ENCODE results near the gene UNC13D. TPM values are rescaled to one million over a fixed set of nuclear protein-coding genes. Genes with fewer than 3 reads are reported as not detected.
A peak's percentile ranks its signal among the peaks of the same experiment; 100 is the strongest.
"Not testable (repeated sequence)": the region's sequence is repeated elsewhere in the genome, so short reads cannot be mapped to it uniquely, and the experiment has no call there.

The UNC13D gene
- total RNA-seq, 2 experiments from 2014 or later, result 212 to 218 TPM

- Mint-ChIP-seq H3K4me1 (peaks cover 52% of the 10 kb centered on the region), H3K9me3 (ENCODE audit: low read depth) (no peaks in the 10 kb centered on the region), H3K36me3 (peaks cover 37% of the 10 kb centered on the region), H3K27ac (peak overlapping the region; percentile 99), H3K4me3 (peak overlapping the region; percentile 86), H3K27me3 (peaks cover 2% of the 10 kb centered on the region)
- CTCF ChIA-PET, result interaction anchor here (0.8 to 1.5 kb wide), 7 partner anchors 15 to 116 kb away, joined by 3 to 11 read pairs (median 4); partner anchors contain the start of genes GALK1, TRIM65 and WBP2
- DNase-seq (no peak), ATAC-seq (no peak)
Observed at GRCh38 chr17:75779987-75780889, 64.0 kb downstream of the UNC13D start.

- peak; percentile 98 for DNase-seq
- peak overlapping the region; percentile 86 for H3K4me3 Mint-ChIP-seq
- no peaks in the 10 kb centered on the region for H3K9me3 Mint-ChIP-seq (ENCODE audit: low read depth)
- peak overlapping the region; percentile 99 for H3K27ac Mint-ChIP-seq
- CTCF ChIA-PET, result interaction anchor here (0.8 to 6.9 kb wide), 11 partner anchors 14 to 117 kb away, joined by 3 to 57 read pairs (median 4); partner anchors contain the start of genes GALK1, TRIM65, UNC13D and WBP2
- peaks cover 37% of the 10 kb centered on the region for H3K36me3 Mint-ChIP-seq
- peak; percentile 74 for ATAC-seq
- H3K4me1 Mint-ChIP-seq, result peaks cover 51% of the 10 kb centered on the region
- H3K27me3 Mint-ChIP-seq, result peaks cover 2% of the 10 kb centered on the region
Observed at GRCh38 chr17:75779250-75779986, 64.8 kb downstream of the UNC13D start.

- Mint-ChIP-seq H3K4me1 (peaks cover 48% of the 10 kb centered on the region), H3K27me3 (peaks cover 2% of the 10 kb centered on the region), H3K9me3 (ENCODE audit: low read depth) (no peaks in the 10 kb centered on the region), H3K4me3 (peak overlapping the region; percentile 86), H3K27ac (peak overlapping the region; percentile 89), H3K36me3 (peaks cover 37% of the 10 kb centered on the region)
- CTCF ChIA-PET, result interaction anchor here (0.9 to 6.9 kb wide), 6 partner anchors 14 to 82 kb away, joined by 3 to 57 read pairs (median 4); partner anchors contain the start of genes GALK1 and UNC13D
- ATAC-seq (peak; percentile 4), DNase-seq (no peak)
Observed at GRCh38 chr17:75778861-75779249, 65.3 kb downstream of the UNC13D start.

- not testable (repeated sequence) for ATAC-seq; H3K9me3 Mint-ChIP-seq (ENCODE audit: low read depth); DNase-seq; H3K27me3 Mint-ChIP-seq
- Mint-ChIP-seq H3K4me3 (peak overlapping the region; percentile 86), H3K4me1 (peaks cover 43% of the 10 kb centered on the region), H3K36me3 (peaks cover 37% of the 10 kb centered on the region), H3K27ac (peak overlapping the region; percentile 89)
- CTCF ChIA-PET, result interaction anchor here (0.6 to 6.9 kb wide), 13 partner anchors 9 to 125 kb away, joined by 3 to 57 read pairs (median 4); partner anchors contain the start of genes GALK1 and UNC13D
Observed at GRCh38 chr17:75778066-75778860, 65.9 kb downstream of the UNC13D start.

GRCh38 chr17:75777296-75777922 is 66.8 kb downstream of the UNC13D start:
- H3K9me3 Mint-ChIP-seq (ENCODE audit: low read depth), result no peaks in the 10 kb centered on the region
- peaks cover 2% of the 10 kb centered on the region for H3K27me3 Mint-ChIP-seq
- DNase-seq (no peak), ATAC-seq (no peak)
- CTCF ChIA-PET, result interaction anchor here (0.6 to 6.9 kb wide), 13 partner anchors 10 to 126 kb away, joined by 3 to 57 read pairs (median 4); partner anchors contain the start of genes GALK1 and UNC13D
- peaks cover 36% of the 10 kb centered on the region for H3K36me3 Mint-ChIP-seq
- peaks cover 38% of the 10 kb centered on the region for H3K4me1 Mint-ChIP-seq
- H3K4me3 Mint-ChIP-seq, result peak overlapping the region; percentile 86
- H3K27ac Mint-ChIP-seq, result peak overlapping the region; percentile 78

Small RNA genes lying within 50 kb of the gene (microRNA-seq; reads per million reads assigned to microRNA genes)
- gene MIR4738, result not detected

Other genes with a start within 250 kb of the UNC13D start
- under 1 TPM in 1 of 2 experiments, not detected in 1; 0.15 TPM for gene SMIM5, start 211.0 kb downstream of the UNC13D start, total RNA-seq
- 10 to 100 TPM; 35.5 to 46.2 TPM for gene RECQL5, start 177.2 kb downstream of the UNC13D start, total RNA-seq
- gene SAP30BP, start 177.1 kb downstream of the UNC13D start, total RNA-seq, result 100 to 1,000 TPM in 1 of 2 experiments, 10 to 100 TPM in 1; 100.0 to 106 TPM
- 1 to 10 TPM; 1.0 to 1.1 TPM for gene ITGB4, start 122.9 kb downstream of the UNC13D start, total RNA-seq
- gene GALK1, start 79.2 kb downstream of the UNC13D start, total RNA-seq, result 10 to 100 TPM; 46.1 to 53.7 TPM
- 10 to 100 TPM; 32.8 to 33.1 TPM for gene UNK, start 59.6 kb downstream of the UNC13D start, total RNA-seq
- gene WBP2, start 10.9 kb upstream of the UNC13D start, total RNA-seq, result 10 to 100 TPM; 71.3 to 79.1 TPM
- gene TRIM47, start 34.2 kb upstream of the UNC13D start, total RNA-seq, result 10 to 100 TPM; 13.4 to 24.3 TPM
- gene TRIM65, start 52.5 kb upstream of the UNC13D start, total RNA-seq, result 10 to 100 TPM; 33.3 to 33.6 TPM
- 100 to 1,000 TPM; 115 to 139 TPM for gene MRPL38, start 60.5 kb upstream of the UNC13D start, total RNA-seq
- 10 to 100 TPM; 26.6 to 36.7 TPM for gene FBF1, start 96.6 kb upstream of the UNC13D start, total RNA-seq
- 10 to 100 TPM; 28.8 to 33.8 TPM for gene ACOX1, start 134.8 kb upstream of the UNC13D start, total RNA-seq
- 10 to 100 TPM; 13.3 to 15.1 TPM for gene TEN1, start 134.8 kb upstream of the UNC13D start, total RNA-seq
- gene CDK3, start 156.5 kb upstream of the UNC13D start, total RNA-seq, result 1 to 10 TPM; 6.3 to 7.0 TPM
- gene EVPL, start 182.9 kb upstream of the UNC13D start, total RNA-seq, result under 1 TPM in 1 of 2 experiments, not detected in 1; 0.03 TPM
- gene SRP68, start 228.1 kb upstream of the UNC13D start, total RNA-seq, result 100 to 1,000 TPM in 1 of 2 experiments, 10 to 100 TPM in 1; 92.0 to 116 TPM
- under 1 TPM; 0.29 to 0.47 TPM for gene GALR2, start 230.4 kb upstream of the UNC13D start, total RNA-seq
- gene ZACN, start 234.8 kb upstream of the UNC13D start, total RNA-seq, result under 1 TPM; 0.26 to 0.87 TPM

Measured in activated CD8-positive, alpha-beta memory T cell treated with anti-CD3 and anti-CD28 coated beads, Interleukin-2, amount 10 ng/mL, durations not matched to agents 7 days and 5 days (primary cell).